Activated CD4-positive, alpha-beta T cell treated with anti-CD3 and anti-CD28 coated beads for 1 hour (primary cell): ENCODE data around the gene KCNK4.
A peak's percentile ranks its signal among the peaks of the same experiment; 100 is the strongest.

ENCODE experiments used
- DNase-seq: peaks from one replicate; pipeline ENCODE4 v3.0.0-alpha.2; 2020

Gene KCNK4

DNA sequence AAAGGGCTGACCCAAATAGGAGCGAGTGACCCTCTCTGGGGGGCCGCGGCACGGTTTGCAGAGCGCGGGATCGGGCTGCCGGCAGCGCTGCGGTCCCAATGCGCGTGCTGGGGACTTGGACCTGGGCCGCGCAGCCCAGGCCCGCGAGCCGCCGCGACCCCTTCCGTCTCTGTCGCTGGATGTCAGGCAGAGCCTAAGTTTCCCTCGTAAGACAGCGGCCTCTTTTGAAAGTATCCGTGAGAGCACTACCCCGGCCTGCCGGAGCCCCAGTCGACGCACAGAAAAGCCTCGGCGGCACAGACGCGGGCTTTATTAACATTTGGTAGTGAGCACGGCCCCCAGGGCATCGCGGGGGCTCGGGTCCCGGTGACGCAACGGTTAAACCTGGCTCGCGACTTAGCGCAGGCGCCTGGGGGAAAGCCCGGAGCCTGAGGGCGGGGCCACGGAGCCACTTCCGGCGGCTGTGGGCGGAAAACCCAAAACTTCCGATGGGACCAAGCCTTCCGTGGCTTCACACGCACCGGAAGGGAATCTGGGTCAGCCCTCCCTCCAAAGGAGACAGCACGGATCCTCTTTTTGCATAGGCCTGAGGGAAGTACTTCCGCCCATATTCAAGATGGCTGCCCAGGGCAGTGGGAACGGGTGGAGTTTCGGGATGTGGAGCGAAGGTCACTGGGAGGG is 21.4 kb upstream of the KCNK4 start:
- peak; percentile 95 for DNase-seq

GRCh38 chr11:64275031-64275800 is 15.9 kb upstream of the KCNK4 start:
- no peak for DNase-seq

DNA sequence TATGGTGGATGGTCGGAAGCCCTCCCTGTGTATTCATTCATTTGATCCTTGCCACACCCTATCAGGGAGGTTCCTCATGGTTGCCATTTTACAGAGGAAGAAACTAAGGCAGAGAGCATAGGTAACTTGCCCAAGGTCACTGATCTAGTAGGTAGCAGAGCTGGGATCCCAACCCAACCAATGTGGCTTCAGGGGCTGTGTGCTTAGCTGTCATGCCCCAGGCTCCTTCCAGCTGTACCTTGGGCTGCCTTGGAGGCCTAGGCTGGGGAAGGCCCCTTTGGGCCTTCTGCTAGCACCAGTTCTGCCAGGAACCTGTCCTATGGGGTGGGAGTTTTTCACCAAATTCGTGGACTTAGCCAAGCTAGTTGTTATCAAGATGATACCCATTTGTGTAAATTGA is 15.3 kb upstream of the KCNK4 start:
- DNase-seq: no peak

- no peak for DNase-seq
Measured at GRCh38 chr11:64276653-64277431, 14.3 kb upstream of the KCNK4 start.

DNA sequence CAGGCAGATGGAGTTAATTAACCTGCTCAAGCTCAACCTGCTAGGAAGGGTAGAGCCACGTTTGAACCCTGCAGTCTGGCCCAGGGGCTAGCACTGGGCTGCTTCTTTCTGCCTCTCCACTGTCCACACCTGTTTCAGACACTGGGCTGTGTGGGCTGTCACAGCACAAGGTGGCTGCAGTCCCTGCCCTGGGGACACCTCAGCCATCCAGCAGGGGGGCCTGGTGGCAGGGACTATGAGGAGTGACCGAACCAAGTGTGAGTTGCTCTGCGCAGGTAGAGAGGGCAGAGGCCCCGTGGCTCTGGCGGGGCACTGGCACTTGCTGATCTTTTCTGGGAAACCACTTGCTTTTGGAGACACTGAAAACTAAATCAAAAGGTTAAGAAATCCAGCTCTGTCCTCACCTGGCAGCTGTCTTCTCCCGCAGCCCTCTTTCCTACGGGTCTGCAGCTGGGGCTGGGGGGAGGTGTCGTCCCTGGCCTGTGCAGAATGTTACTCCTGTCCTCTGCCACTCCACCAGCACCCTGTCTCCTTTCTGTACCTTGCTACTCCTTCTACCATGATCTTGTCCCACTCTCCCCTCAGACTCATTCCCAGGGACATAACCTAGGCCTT is 12.4 kb upstream of the KCNK4 start:
- DNase-seq: no peak

GRCh38 chr11:64281957-64282770 is 8.9 kb upstream of the KCNK4 start:
- no peak for DNase-seq

DNA sequence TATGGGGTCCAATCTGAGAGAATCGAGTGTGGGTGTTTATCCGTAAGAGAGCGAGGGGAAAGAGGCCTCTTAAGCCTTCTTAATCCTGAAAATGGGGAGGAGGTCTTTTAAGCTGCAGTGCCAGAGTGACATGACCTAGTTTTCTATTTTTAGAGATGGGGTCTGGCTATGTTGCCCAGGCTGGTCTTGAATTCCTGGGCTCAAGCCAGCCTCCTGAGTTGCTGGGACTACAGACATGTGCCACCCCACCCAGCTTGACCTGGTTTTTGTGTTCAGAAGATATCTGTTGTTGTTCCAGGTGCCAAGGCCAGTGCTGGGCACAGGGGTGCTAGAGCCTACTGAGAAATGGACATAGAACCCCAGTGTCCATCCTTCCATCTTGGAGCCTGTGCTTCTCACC is 8.0 kb upstream of the KCNK4 start:
- no peak for DNase-seq

DNA sequence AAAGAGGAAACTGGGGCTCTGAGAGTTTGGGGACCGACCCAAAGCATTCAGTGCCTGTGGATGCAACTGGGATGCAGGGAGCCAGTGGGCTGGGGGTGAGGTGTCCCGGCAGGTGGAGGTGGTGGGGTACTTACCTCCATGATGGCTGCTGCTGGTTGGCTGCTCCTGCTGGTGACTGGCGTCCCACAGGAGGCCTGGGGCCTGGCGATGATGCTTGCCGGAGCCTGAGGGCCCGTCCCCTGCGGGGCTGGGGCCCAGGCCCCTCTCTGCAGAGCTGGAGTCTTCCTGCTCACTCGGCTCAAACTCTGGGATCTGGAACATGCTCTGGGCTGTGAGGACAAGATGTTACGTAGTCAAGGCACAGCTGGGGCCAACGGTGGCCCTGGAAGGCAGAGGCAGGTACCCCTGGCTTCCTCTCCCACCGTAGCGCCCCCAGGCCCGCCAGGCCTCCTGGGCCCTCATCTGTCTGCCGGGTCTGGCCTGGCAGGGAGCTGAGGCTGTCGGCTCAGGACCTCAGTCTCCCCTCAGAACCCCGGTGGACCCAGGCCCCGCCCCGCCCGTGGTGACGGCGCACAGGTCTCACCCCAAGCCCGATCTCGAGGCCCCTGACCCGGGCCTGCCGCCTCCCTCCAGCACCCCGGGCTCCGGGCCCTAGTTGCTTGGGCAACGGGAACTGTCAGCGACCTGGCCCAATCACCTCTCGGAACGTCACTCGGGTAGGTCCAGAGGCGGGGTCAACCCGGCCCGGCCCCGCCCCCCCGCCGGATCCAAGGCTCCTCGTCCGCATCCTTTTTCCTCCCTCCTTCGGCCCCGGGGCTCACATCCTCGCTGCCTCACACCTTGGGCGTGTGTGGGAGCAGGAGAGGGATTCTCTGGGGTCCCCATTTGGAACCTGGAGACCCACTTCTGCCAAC is 6.8 kb upstream of the KCNK4 start, which contains the start of gene BAD:
TSS of gene BAD (minus strand) at position 618 of the 914 bp plus-strand sequence. CDS start at position 321, 297 bp downstream.
- DNase-seq: peak; percentile 85

DNA sequence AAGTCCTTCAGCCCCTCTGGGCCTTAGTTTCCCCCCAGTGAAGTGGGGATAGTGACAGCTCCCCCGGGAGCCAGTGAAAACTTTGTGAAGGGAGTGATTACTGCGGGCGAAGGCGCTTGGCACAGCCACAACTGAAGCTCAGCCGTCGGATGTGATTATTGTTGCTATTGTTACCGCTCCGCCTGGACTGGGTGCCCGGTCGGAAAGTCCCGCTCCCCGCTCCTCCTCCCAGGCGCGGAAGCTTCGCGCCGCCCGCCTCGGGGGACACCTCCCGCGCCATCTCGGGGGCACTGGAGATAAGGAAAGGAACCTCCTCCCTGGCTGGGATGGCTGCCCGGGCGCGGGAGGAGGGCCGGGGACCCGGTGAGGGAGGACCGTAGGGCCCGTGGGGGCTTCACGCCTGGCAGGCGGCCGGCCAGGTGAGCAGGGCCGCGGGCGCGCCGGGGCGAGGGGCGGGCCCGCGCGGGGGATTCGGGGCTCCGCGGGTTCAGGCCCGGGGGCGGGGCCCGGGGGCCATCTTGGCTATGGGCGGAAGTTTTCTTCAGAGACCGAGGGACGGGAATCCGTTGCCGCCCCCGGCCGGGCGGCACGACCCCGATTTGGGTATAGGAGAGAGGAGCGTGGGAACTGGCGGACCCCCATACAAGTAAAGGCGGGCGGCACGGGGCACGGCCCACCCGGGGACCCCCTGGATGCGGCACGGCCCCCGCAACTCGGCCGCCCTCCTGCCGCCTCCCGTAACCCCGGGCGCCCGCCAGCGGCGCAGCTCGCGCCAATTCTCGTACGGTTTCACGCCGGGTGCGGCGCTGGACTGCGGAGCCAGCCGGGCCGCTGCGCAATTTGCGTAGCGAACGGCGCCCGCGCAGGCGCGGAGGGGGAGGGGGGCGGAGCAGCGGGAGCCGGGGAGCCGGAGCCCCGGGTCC is 5.9 kb upstream of the KCNK4 start, which contains the start of gene GPR137:
TSS of gene GPR137 (plus strand) at position 887 of the 923 bp plus-strand sequence. CDS start 677 bp downstream, outside the sequence.
- DNase-seq: peak; percentile 90

GRCh38 chr11:64285885-64286800 is 5.0 kb upstream of the KCNK4 start:
- DNase-seq: no peak

DNA sequence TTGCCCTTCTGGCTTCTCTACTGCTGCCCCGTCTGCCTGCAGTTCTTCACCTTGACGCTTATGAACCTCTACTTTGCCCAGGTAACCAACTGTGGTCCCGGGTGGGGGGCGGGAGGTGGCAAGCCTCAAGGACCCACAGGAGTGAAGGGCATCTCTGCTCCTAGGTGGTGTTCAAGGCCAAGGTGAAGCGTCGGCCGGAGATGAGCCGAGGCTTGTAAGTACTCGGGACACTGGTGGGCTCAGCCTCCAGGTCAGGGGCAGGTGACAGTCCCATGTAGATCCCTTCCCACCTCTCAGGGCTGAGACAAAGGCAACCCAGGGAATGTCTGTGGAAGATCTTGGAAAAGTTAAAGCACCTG is 4.3 kb upstream of the KCNK4 start:
- DNase-seq: no peak

DNA sequence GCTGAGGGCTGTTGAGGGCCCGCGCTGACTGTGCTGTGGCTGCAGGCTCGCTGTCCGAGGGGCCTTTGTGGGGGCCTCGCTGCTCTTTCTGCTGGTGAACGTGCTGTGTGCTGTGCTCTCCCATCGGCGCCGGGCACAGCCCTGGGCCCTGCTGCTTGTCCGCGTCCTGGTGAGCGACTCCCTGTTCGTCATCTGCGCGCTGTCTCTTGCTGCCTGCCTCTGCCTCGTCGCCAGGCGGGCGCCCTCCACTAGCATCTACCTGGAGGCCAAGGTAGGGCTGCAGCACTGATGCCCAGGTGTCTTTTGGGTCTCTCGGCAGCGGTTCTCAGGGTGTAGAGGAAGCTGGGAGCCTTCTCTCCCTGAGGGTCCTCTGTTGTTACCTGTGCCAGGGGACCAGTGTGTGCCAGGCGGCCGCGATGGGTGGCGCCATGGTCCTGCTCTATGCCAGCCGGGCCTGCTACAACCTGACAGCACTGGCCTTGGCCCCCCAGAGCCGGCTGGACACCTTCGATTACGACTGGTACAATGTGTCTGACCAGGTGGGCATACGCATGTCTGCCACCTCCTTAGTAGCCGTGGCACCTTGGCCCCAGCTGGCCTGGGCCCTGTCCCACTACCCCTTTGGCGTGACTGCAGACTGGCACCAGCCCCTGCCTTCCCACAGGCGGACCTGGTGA is 3.3 kb upstream of the KCNK4 start:
- no peak for DNase-seq

DNA sequence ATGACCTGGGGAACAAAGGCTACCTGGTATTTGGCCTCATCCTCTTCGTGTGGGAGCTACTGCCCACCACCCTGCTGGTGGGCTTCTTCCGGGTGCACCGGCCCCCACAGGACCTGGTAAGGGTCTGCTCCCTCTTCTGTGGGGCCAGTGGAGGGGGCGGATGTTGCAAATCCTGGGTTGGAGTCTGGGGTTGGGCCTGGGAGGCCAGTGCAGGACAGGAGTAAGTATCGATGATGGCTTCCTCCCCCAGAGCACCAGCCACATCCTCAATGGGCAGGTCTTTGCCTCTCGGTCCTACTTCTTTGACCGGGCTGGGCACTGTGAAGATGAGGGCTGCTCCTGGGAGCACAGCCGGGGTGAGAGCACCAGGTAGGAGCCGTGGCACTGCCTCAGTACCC is 2.8 kb upstream of the KCNK4 start:
- DNase-seq: no peak

GRCh38 chr11:64289002-64289564 is 2.0 kb upstream of the KCNK4 start:
- DNase-seq: no peak

DNA sequence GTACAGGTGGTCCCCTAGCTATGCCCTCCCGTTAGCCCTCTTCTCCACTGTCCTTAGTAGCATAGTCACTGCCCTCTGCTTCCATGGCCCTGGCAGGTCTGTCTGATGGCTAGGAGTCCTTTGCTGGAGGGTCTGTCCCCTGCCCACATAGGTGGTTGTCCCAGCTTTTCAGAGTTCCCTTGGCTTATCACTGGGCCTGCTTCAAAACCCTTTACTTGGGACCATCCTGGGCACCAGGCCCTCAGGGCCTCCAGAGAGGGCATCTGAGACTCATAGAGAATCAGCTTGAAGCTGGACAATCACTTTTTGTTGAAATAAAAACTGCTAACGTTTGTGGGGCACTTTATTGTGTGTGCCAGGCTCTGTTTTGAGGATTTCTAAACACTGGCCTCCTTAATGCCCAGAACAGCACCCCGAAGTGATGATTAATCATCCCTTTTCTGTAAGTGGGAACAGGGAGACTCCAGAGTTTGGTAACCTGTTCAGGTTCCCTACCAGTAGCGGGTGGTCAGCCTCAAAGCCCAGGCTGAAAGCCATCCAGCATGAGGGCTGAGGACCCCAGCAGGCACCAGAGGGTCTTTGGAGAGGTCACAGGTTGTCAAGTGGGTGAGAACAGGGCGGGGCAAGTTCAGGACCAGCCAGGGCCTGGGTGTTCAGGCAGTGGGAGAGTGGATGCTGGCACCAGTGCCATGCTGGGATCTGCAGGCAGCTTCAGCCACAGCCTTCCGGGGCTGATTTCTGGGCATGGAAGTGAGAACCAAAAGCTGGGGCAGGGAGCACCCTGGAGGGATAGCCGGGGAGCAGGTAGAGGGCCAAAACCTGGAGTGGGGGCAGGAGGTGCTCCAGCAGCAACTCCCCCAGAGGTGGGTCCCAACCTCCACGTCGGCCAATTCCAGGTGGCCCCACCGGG is 495 bp upstream of the KCNK4 start:
- no peak for DNase-seq

DNA sequence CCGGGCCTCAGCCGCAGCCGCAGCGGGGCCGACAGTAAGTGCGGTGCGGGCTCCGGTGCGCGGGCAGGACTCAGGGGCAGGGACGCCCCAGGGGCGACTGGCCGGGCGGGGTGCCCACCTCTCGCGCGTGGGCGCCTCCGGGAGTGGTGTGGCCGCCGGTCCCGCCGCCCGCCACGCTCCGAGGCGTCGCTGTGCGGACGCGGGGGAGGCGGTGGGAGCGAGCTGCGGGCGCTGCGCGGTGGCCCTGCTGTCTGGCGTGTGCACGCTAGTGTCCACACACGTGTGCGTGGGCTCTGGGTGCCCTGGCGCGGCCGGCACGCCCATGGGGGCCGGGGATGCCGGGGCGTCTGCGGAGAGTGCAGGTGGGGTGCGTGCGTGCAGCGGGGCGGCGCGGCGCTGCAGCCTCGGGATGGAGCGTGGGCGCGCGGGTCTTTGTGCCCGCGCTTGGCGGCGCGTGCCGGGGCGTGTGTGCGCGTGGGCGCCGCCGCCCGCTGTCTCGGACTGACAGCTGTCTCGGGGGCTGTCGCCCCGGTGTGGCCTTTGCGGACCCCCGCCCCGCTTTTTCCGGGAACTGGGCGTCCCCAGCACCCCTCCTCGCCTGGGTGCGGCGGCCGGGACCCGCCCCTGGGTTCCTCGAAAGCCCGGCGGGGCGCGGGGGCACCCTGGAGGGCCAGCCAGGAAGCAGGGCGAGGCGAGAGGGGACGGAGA is 804 bp downstream of the KCNK4 start:
- DNase-seq: no peak
